HG02870 (cell line): ENCODE results near the gene CALHM5.

Source experiments
- ATAC-seq: cut with Tn5 transposase; IDR thresholded peaks from one replicate; pipeline ENCODE4 v1.9.1; 2021; ENCODE audit warnings: mild to moderate bottlenecking, moderate library complexity; ENCODE audit not compliant: unreplicated experiment

The CALHM5 gene

DNA sequence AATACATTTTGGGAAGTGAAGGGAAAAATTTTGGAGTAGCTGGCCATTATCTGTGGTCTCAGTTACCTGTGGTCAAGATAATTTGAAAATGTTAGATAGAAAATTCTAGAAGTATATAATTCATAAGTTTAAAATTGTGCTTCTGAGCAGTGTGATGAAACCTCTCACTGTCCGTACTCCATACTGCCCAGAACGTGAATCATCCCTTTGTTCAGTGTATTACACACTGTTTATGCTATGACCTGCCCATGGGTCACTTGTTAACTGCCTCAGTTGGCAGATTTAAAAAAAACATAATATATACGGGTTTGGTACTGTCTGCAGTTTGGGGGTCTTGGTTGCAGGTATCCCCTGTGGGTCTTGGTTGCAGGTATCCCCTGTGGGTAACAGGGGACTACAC is 4.1 kb upstream of the CALHM5 start:
- ATAC-seq = no peak

DNA sequence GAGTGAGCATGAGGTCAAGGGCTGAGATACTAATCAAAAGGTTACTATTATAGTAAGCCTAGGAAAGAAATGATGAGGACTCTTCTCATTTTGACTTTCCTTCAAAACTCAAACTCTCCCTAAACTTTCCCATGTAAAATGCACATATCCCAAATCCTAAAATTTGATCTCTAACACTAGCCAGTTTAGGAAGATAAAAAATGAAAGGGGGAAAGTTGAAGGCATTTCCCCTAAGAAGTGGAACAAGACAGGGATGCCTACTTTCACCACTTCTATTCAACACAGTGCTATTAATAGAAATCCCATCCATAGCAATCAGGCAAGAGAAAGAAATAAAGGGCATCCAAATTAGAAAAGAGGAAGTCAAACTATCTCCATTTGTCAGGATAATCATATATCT is 2.9 kb upstream of the CALHM5 start:
- no peak for ATAC-seq

DNA sequence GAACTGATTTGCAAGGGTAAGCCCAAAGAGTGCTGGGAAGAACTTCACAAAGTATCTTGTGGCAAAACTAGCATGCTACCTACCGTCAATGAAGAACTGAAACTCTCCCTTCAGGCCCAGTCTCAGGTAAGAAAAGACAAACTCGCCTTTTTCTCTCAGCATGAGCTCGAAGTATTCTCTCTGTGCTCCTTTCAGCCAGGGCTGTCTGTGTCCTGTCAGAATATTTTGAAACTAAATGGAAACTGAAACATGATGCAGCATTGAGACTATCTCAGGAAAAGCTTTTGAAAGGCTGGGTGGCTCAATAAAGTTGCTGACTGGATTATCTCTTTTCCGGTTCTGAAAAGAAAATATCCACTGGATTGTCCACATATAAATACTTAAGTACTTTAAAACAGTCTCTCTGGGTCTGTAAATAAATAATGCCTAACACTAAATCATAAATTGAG is 696 bp downstream of the CALHM5 start:
- ATAC-seq = no peak

DNA sequence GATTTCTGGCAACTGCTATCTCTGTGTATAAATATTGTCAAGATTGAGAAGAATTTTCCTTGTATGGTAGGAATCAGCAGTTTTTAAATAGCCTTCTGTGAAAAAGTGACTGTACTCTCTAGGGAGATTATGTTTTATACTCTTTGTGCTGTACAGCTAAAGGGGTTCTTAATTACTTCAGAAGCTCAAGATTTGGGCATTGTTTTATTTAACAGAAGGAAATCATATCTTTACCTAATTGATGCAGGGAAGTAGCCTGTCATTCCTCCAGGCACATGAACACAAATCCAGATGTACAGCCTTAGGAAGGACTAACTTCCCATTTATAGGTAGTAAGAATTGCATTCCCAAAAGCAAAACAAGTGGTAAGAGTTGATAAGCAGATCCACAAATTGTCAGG is 1.3 kb downstream of the CALHM5 start:
- no peak for ATAC-seq

DNA sequence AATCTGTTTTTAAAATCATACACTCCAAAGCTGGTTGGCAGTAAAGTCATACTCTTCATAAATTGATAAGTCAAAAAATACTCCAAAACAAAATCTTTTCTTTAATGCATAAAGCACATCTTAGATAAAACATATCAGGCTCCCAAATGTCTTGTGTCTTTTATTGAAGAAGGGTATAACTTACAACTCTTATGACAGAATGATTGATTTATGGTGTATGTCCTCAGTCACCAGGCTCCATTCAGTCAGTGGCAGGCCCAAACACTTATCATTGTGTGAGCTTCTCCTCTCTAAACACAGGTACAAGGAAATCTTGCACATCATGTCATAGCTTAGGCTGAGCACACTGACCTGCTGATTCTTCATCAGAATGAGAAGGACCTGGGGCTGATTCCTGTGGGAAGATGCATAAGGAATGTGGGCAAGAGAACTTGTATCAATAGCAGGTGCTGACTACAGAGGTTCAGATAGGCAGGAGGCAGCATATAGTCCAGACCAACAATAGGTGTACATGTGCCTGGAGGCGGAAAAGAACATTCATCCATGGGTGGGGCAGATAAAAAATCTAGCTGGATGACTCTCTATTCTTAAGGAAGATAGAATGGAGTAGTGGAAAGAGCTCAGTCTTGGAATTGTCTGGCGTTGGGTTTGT is 1.9 kb downstream of the CALHM5 start:
- ATAC-seq = no peak

DNA sequence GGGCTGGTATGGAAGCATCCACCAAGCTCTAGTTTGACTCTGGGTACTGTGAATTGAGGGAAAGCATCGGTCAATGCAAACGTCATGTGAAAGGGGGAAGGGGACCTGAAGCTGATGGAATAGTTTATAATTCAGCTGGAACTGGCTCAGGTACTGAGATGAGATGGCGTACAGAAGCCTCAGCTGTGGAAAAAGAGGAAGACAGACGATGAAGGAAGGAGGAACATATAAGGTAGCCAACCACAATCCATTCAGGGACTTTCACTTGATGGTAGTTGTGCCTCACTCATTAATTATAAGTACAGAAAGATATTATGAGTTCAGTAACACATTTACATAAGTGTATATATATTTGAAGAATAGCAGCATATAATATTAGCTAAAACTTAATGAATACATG is 2.7 kb downstream of the CALHM5 start:
- no peak for ATAC-seq

DNA sequence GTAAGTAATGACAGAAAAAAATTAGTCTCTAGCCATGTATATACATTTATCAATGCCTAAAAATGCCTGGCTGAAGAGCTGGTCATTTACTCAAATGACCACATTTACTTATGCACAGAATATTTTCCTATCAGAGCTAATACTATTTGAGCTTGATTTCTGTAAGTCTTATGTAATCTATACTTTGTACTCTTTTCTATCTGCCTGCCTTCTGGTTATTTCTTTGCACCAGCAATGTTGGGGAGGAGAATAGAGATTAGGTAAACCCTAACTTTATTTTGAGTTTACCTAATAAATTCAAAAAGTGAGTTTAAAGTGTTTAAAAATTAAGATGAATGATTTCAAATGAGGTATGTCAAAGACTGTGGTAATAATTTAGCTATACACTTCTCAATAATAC is 3.7 kb downstream of the CALHM5 start:
- ATAC-seq = no peak

DNA sequence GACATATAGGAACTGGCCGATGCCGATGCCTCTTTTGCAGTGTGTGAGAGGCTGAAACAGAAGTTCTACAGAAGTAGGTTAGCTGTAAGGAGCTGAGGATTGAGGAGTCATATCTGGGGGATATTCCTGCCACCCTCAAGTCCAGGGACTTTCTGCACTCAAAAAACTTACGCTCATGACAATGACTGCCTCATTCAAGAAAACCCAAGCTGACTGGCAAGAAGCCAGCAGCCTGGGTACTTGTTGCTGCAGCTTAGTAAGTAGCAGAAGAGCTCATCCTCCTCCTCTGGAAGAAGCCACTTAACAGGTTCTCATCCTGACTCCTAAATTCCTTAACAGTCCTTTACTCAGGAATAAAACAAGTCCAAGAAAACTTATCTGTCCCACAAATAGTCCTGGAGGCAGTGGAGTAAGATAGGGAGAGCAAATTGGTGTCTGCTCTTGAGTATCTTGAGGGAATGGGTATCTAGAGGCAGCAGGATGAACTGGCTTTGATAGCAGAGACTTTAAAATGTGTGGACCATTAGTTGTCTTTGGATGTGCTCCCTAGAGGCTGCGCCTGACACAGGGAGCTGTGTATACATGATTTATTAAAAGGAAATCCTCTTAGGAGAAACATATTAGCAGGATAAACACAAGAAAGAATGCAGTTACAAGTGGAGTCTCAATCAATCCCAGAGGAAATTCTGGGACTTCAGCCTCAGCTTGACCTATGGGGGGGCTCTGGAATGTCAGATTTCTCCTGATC is 7.4 kb downstream of the CALHM5 start:
- no peak for ATAC-seq

DNA sequence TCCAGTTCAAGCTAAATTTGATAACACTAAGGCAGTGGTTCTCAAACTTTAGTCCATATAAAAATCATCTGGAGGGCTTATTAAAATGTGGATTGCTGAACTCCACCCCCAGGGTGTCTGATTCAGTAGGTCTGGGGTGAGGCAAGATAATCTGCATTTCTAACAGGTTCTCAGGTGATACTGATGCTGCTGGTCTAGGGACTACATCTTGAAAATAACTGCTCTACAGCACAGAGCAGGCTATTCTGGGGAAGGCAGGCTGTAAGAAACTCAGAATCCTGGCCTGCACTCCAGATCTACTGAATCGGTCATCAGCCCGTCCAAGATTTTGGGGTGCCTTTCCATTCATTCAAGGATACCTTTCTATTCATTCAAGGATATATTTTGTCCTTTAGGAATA is 11.5 kb downstream of the CALHM5 start:
- ATAC-seq = no peak

DNA sequence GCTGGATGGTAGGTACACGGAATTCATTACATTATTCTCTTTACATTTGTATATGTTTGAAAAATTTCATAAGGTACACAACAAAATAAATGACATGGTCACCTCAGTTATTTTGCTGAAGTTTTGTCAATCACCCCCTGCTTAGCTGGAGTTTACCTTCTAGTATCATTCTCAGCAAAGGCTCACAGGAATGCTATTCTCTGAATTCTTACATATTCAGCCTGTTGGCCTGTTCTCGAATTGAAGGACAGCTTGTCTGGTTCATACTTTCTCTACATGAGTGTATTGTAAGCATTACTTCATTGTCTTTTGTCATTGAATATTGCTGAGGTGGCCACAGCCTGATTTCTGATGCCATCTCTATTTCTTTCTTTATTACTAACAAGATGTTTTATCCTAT is 12.8 kb downstream of the CALHM5 start:
- no peak for ATAC-seq

DNA sequence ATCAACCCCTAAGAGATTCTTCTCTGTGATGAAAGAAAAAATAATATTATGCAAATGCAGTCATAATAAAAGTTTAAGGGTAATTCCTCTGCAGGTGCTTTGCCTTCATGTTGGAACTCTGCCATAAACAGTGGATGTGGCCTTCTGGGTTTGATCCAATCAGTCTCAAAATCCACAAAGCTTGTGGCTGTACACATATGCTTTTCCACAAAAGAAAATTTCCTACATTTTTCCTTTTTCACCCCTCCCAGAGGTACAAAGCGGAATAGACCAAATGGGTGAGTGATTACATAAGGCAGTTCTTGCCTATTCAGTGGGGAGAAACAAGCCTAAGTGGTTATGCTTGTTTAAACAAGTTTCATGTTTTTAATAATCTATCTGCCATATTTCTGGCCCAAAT is 16.7 kb downstream of the CALHM5 start:
- no peak for ATAC-seq

DNA sequence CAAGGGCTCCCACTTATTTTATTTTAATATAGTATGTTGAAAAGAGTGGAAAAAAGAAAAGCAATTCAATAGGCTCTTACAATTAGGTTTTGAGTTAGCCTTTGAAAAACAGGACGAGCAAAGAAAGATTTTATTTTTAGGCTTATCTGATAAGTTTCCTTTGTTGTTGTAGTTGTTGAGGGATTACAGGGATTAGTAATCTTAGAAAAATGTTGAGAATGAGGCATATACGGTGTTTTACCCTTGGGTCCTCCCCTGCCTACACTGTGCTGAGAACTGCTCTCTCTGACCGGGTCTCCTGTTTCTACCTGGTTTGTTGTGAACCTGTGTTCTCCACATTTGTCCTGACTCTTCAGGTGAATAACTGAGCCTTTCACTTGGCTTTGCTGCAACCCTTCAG is 17.3 kb downstream of the CALHM5 start:
- no peak for ATAC-seq

DNA sequence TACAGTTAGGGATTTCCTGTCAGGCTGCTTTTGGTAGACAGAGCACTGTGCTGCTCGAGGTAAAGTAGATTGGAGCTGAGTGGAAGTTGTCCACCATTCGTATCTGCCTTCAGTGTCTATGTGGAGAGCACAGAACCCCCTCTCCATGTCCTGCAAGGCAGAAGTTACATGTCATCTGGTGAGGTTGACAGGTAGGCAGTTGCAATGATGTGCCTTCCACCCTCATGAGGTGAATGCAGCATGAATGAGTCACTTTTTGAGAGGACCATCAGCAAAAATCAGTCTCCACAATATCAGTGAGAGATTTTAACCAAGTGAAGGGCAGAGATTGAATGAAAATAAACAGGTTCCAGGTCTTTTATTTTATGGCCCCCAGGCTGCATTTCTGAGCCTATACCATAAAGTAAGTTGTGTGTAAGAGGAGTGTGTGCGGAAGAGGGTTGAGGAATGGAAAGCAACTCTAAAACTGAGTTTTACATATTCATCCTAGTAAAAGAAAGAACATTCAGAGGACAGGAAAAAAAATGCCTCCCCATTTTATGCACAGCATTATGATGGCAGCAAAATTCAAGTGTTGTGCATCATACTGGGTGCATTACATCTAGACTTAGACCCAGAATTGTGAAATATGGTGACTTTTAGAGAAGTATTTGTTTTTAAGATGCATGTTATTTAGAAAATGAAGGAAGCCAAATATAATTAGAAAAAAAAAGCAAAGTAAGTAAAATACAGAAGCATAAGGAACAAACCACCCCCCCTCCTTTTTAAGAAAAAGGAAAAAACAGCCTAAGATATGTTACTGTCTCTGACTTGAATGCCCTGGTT is 18.2 kb downstream of the CALHM5 start:
- no peak for ATAC-seq

DNA sequence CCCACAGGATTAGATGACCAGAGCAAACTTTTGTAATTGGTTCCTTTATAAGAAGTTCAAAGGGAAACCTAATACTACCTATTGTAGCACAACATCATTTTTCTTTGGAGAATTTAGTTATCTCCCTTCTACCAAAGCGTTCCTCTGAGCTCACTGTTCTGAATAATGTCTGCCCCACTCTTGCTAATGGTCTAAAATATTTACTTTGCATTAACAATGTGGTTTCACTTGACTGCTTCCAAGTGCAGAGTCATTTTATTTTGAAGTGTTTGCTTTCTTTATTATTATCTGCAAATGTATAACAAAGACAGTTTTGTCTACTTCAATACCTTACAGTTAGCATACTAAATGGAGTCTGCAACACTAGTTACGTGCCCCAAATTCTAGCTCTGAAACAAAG is 19.0 kb downstream of the CALHM5 start:
- no peak for ATAC-seq

DNA sequence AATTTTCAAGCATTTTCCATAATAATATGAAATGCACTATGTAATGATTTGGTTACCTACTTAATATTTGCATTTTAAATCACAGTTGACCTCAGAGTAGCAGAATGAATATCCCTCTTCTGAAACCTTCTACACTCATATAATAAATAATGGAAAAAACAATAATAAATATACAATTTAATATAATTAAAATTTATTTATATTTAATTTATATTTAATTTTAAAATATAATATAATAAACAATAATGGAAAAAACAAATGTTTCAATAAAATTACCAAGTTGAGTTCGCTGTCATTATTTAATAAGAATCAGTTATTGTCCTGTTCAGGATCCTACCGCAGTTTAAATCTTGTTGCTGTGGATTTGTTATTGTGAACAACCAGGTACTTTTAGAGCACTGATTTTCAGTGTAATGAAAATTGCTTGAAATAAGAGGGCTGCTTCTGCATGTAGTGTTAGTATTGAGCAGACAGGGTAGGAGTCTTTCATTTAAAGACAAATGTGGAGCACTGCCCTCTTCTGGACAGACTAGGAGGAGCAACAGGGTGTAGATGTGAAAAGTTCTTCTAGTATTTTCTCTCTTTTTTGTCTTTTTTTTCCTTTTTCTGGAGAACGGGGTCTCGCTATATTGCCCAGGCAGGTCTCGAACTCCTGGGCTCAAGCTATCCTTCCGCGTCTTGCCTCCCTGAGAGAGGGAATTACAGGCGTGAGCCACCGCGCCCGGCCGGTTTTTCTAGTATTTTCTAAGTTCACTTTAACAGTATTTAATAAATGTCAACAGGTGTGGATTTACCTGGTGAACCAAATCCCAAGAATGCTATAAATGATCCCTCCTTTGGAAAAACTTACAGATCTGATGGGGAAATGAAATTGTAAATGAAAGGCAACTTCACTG is 20.5 kb downstream of the CALHM5 start:
- ATAC-seq = peak; percentile 54

DNA sequence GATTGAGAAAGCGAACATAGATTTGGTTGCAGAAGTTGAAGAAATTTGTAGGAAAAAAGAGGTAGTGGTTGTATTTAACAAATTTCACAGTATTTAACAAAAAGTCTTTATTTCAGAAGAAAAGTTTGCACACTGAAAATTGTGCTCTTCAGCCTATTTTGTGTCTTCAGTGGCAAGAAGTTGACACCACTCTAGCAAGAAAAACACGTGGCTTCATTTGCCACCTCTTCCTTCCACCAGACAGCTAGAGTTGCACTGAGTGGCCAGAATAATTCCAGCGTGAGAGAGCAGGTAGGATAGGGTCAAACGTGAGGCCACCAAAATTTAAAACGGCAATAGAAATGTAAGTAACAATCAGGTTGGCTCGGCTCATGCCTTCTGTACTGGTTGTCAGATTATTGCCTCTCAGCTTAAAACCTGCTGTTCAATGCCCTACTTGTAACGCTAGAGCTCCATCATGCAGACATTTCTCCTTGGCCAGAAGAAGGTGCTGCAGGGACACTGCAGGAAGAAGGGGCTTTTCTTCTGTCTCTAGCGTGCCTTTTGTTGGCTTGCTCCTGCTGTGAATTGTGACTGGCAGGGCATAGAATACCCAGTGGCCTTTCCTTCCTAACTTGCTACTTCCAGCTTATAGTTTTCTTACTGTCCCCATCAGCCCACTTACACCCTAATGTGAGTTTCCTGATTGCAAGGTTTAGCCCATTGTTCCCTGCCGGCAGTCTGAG is 22.0 kb downstream of the CALHM5 start:
- ATAC-seq = no peak

DNA sequence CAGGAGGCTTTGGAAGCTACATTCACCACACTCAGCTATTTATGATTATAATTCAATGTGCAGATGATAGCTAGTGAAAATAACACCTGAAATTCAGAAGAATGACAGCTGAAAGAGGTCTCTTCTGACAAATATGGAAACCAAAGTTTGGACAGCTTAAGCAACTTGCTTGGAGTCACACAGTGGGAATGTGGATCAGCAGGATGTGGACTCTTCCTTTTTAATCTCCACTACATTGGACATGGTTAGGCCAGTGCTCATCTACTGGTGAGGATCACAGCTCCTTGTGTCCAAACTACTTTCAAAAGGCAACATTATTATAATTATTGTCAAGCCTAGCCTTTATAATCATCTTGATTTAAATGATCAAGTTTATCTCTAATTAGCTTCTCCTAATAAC is 23.7 kb downstream of the CALHM5 start:
- ATAC-seq = no peak

DNA sequence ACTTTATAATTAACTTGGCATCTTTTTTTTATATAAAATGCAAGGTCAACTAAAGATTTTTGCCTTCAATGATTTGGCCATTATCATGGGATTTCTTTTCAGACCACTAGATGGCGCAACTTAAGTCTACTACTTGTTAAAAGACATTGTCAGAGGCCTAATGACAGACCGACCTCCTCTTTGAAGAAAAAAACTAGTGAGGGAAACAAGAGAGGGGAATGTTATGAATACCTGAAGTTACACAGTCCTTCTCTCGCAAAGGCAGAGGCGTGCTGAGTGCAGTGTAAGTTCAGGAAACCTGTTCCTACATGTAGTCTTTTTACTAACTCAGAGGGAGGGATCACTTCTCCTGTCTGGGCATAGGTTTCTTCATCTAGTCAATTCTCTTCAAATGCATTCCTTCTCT is 24.8 kb downstream of the CALHM5 start:
- ATAC-seq = peak; percentile 42

DNA sequence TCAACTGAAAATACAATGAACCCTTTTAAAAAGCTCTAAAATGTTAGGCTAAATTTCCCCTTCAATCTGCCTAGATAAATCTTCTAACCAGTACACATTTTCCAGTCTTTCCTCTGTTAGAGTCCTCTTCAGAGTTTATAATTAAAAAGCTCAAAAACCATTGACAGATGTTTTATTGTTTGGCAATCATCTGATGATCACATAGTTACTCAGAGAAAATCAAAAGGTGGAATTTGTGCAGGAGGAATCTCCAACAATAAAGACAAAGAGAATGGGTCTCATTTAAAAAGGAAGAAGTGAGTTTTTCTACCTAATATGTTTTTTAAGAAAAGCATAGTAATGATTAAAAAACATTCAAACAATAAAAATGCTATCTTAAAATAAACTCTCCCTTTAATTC is 31.0 kb downstream of the CALHM5 start:
- ATAC-seq = no peak

DNA sequence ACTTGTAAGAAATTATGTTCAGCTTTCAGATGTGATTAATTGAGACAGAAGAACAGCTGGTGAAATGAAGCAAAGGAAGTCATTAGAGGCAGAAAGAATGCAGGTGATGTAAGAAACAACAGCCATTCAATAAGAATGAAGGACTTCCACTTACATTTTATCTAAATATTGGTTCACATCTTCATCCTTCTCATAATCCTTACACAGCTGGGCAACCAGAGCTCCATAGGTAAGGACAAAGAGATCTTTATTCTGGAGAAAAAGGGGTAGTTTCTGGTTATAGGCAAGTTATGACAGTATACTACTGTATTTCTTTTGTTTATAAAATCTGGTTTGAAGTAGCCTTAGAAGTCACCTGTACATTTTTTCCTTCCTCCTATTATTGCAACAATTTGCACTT is 31.7 kb downstream of the CALHM5 start:
- ATAC-seq = no peak
